OCI-LY7 (cell line): ENCODE results near the gene BAIAP2. TPM values are rescaled to one million over a fixed set of nuclear protein-coding genes. Genes with fewer than 3 reads are reported as not detected.

Source experiments
- BruUV-seq: library from RNA; stranded (reverse); fragments of 400-500 nt; replicated peaks from 2 replicates; lab custom pipeline; 2021; lab: Mats Ljungman, UMichigan
- CTCF ChIA-PET: fragments of 300-600 bp; sonication (Branson Sonifier 250); formaldehyde crosslinking; loops from one replicate; lab custom pipeline; 2022; ENCODE audit warnings: antibody characterized with exemption; ENCODE audit not compliant: unreplicated experiment; lab: Charles Lee
- POLR2A ChIA-PET: fragments of 300-600 bp; sonication (Branson Sonifier 250); formaldehyde crosslinking; loops from one replicate; lab custom pipeline; 2022; ENCODE audit warnings: antibody characterized with exemption; lab: Charles Lee
- DNase-seq: peaks from one replicate; pipeline ENCODE4 v3.0.0-alpha.2; 2015; ENCODE audit warnings: low spot score
- H2AFZ ChIP-seq: fragments of 200-600 bp; sonication (generic), shearing (Covaris generic); 2 replicates; pipeline ENCODE4 v1.6.1; 2014; ENCODE audit warnings: mild to moderate bottlenecking, antibody characterized with exemption, low read length, moderate library complexity
- H3K27ac ChIP-seq: fragments of 200-600 bp; sonication (generic); 2 replicates; pipeline ENCODE4 v1.5.1; 2014; ENCODE audit warnings: mixed run types, low read depth, mild to moderate bottlenecking, moderate library complexity, low read length, inconsistent platforms; ENCODE audit not compliant: poor library complexity, severe bottlenecking
- H3K36me3 ChIP-seq: fragments of 200-600 bp; sonication (generic); 2 replicates; pipeline ENCODE4 v1.6.1; 2014; ENCODE audit warnings: mild to moderate bottlenecking, antibody characterized with exemption, low read length, moderate library complexity, mixed read lengths; ENCODE audit not compliant: insufficient read depth
- H3K4me1 ChIP-seq: fragments of 200-600 bp; sonication (generic); 2 replicates; pipeline ENCODE4 v1.5.1; 2014; ENCODE audit warnings: mild to moderate bottlenecking, low read length; ENCODE audit not compliant: insufficient read depth, poor library complexity, severe bottlenecking
- H3K4me2 ChIP-seq: fragments of 200-600 bp; sonication (generic); 2 replicates; pipeline ENCODE4 v1.6.1; 2014; ENCODE audit warnings: mild to moderate bottlenecking, low read length
- H3K4me3 ChIP-seq: fragments of 200-600 bp; sonication (generic); 2 replicates; pipeline ENCODE4 v1.5.1; 2014; ENCODE audit warnings: mild to moderate bottlenecking, low read depth, low read length; ENCODE audit not compliant: poor library complexity, severe bottlenecking
- H3K79me2 ChIP-seq: fragments of 200-600 bp; sonication (generic); 2 replicates; pipeline ENCODE4 v1.6.1; 2016; ENCODE audit warnings: low read depth, mild to moderate bottlenecking, low read length, moderate library complexity, mixed read lengths; ENCODE audit not compliant: insufficient read depth
- H3K9me2 ChIP-seq: fragments of 200-600 bp; sonication (generic); 2 replicates; pipeline ENCODE4 v1.6.1; 2016; ENCODE audit warnings: mild to moderate bottlenecking, low read length, mixed read lengths; ENCODE audit not compliant: insufficient read depth
- H3K9me3 ChIP-seq: fragments of 200-600 bp; sonication (generic); 2 replicates; pipeline ENCODE4 v1.6.1; 2014; ENCODE audit warnings: mild to moderate bottlenecking, mixed run types, low read length, mixed read lengths
- H4K20me1 ChIP-seq: fragments of 200-600 bp; sonication (generic); 2 replicates; pipeline ENCODE4 v1.6.1; 2014; ENCODE audit warnings: mild to moderate bottlenecking, antibody characterized with exemption, low read length, moderate library complexity, mixed read lengths; ENCODE audit not compliant: insufficient read depth
- CTCF ChIP-seq: fragments of 200-600 bp; sonication (generic); conservative IDR thresholded peaks from 2 replicates; pipeline ENCODE4 v1.5.1; 2014; ENCODE audit warnings: mild to moderate bottlenecking, antibody characterized with exemption, low read length, moderate library complexity, mixed read lengths
- EZH2phosphoT487 ChIP-seq: fragments of 200-600 bp; sonication (generic); IDR thresholded peaks from 2 replicates; pipeline ENCODE4 v1.6.1; 2018; ENCODE audit warnings: low read depth, borderline replicate concordance, mild to moderate bottlenecking, mixed run types, antibody characterized with exemption, low read length, moderate library complexity, mixed read lengths
- intact Hi-C: fragments of 100-400 bp; cut with micrococcal nuclease; formaldehyde crosslinking; loops from one replicate; pipeline ENCODE4 v1.10.0; 2022; ENCODE audit not compliant: unreplicated experiment
- total RNA-seq, 2 experiments: library from RNA; depleted of rRNA in 1 of 2; stranded (reverse); fragments of >200 nt in 1 of 2; shearing (Covaris generic) in 1 of 2; gene quantifications; 2 replicates each; pipeline ENCODE4 v1.2.3, GENCODE V29; 2014 to 2022

Gene BAIAP2
- total RNA-seq, 2 experiments from 2014 or later, result 2.1 to 2.3 TPM

- Histone ChIP-seq H3K9me3 (peaks cover 6% of the 10 kb centered on the region), H3K4me3 (no peak overlapping the region), H3K79me2 (no peaks in the 10 kb centered on the region), H3K27ac (no peak overlapping the region), H3K36me3 (no peaks in the 10 kb centered on the region), H3K9me2 (no peaks in the 10 kb centered on the region), H3K4me2 (no peak overlapping the region), H3K4me1 (no peaks in the 10 kb centered on the region), H4K20me1 (no peaks in the 10 kb centered on the region), H2AFZ (no peak overlapping the region)
- BruUV-seq, result no TSS peak
- ChIA-PET POLR2A (no interaction called here), CTCF (no interaction called here)
- TF ChIP-seq CTCF, result no peak
- no peak for TF ChIP-seq EZH2phosphoT487
- DNase-seq, result no peak
- intact Hi-C loops, result no loop called here
Measured at GRCh38 chr17:81018044-81018802, 16.7 kb upstream of the BAIAP2 start.

GRCh38 chr17:81019563-81020442 lies 15.1 kb upstream of the BAIAP2 start:
- no peaks in the 10 kb centered on the region for H4K20me1 ChIP-seq
- H3K9me2 ChIP-seq, result no peaks in the 10 kb centered on the region
- ChIA-PET CTCF (interaction anchor here (0.6 kb wide), 1 partner anchor 104 kb away, joined by 3 read pairs; no protein-coding TSS in a partner anchor), POLR2A (no interaction called here)
- no TSS peak for BruUV-seq
- intact Hi-C loops, result no loop called here
- no peak for DNase-seq
- H3K4me1 ChIP-seq, result no peaks in the 10 kb centered on the region
- H2AFZ ChIP-seq, result no peak overlapping the region
- H3K9me3 ChIP-seq, result peaks cover 6% of the 10 kb centered on the region
- no peak for TF ChIP-seq CTCF
- TF ChIP-seq EZH2phosphoT487, result no peak
- no peaks in the 10 kb centered on the region for H3K36me3 ChIP-seq
- H3K4me2 ChIP-seq, result no peak overlapping the region
- no peaks in the 10 kb centered on the region for H3K79me2 ChIP-seq
- no peak overlapping the region for H3K4me3 ChIP-seq
- no peak overlapping the region for H3K27ac ChIP-seq
